GM19455 (cell line): Measurements from ENCODE around the gene FAM32A.
"Not testable (repeated sequence)": the region's sequence is repeated elsewhere in the genome, so short reads cannot be mapped to it uniquely, and the experiment has no call there.

Source experiments
- ATAC-seq: cut with Tn5 transposase; IDR thresholded peaks from one replicate; pipeline ENCODE4 v1.9.1; 2021; ENCODE audit not compliant: unreplicated experiment

The FAM32A gene

GRCh38 chr19:16164222-16164890 lies 20.9 kb upstream of the FAM32A start:
- ATAC-seq, result no peak

GRCh38 chr19:16166417-16166816 lies 18.8 kb upstream of the FAM32A start:
- ATAC-seq, result no peak

GRCh38 chr19:16167055-16167454 lies 18.2 kb upstream of the FAM32A start:
- ATAC-seq, result no peak

- ATAC-seq, result no peak
These were observed 16.6 kb upstream of the FAM32A start for GRCh38 chr19:16168465-16169081.

- no peak for ATAC-seq
These were observed 15.1 kb upstream of the FAM32A start for GRCh38 chr19:16170134-16170533.

- no peak for ATAC-seq
These were observed 9.3 kb upstream of the FAM32A start for GRCh38 chr19:16175954-16176353.

GRCh38 chr19:16178866-16179265 lies 6.3 kb upstream of the FAM32A start:
- not testable (repeated sequence) for ATAC-seq

- no peak for ATAC-seq
These were observed 4.6 kb upstream of the FAM32A start for GRCh38 chr19:16180611-16181010.

- ATAC-seq, result no peak
These were observed 516 bp upstream of the FAM32A start for GRCh38 chr19:16184665-16185122.

GRCh38 chr19:16185768-16186123 lies 536 bp downstream of the FAM32A start:
- no peak for ATAC-seq

GRCh38 chr19:16188521-16188920 lies 3.3 kb downstream of the FAM32A start:
- ATAC-seq, result no peak

- ATAC-seq, result no peak
These were observed 5.0 kb downstream of the FAM32A start for GRCh38 chr19:16190198-16190597.

GRCh38 chr19:16190736-16191135 lies 5.5 kb downstream of the FAM32A start:
- ATAC-seq, result no peak

- no peak for ATAC-seq
These were observed 6.2 kb downstream of the FAM32A start for GRCh38 chr19:16191216-16191908.

- no peak for ATAC-seq
These were observed 8.3 kb downstream of the FAM32A start for GRCh38 chr19:16193466-16193865.

GRCh38 chr19:16197188-16197621 lies 12.0 kb downstream of the FAM32A start:
- peak; percentile 11 for ATAC-seq

- peak; percentile 86 for ATAC-seq
These were observed 12.6 kb downstream of the FAM32A start, which contains the start of gene AP1M1 for GRCh38 chr19:16197622-16198369. Gene AP1M1, plus strand, starts transcription at chr19:16197911. Its CDS starts 116 bp downstream, at chr19:16198027.

- no peak for ATAC-seq
These were observed 13.1 kb downstream of the FAM32A start for GRCh38 chr19:16198370-16198651.

- no peak for ATAC-seq
These were observed 14.2 kb downstream of the FAM32A start for GRCh38 chr19:16199275-16199932.

GRCh38 chr19:16200038-16201010 lies 15.1 kb downstream of the FAM32A start:
- no peak for ATAC-seq
